Activated effector memory CD4-positive, alpha-beta T cell treated with anti-CD3 and anti-CD28 coated beads, Interleukin-2, amount 50 U/mL, for 16 hours (primary cell): Measurements from ENCODE around the gene SMIM14.
"Not testable (repeated sequence)": the region's sequence is repeated elsewhere in the genome, so short reads cannot be mapped to it uniquely, and the experiment has no call there.

Experiments used
- DNase-seq: peaks from one replicate; pipeline ENCODE4 v3.0.0-alpha.2; 2020

The SMIM14 gene

GRCh38 chr4:39638354-39639239, at the start of gene SMIM14:
Gene SMIM14, minus strand, starts transcription at chr4:39638865. Its CDS starts 33,720 bp downstream, at chr4:39605145.
- DNase-seq, result peak; percentile 96

- no peak for DNase-seq
Measured at GRCh38 chr4:39687014-39687413, 48.3 kb upstream of the SMIM14 start.

- DNase-seq, result no peak
Measured at GRCh38 chr4:39685990-39686389, 47.3 kb upstream of the SMIM14 start.

GRCh38 chr4:39682138-39682537, 43.5 kb upstream of the SMIM14 start:
- no peak for DNase-seq

- not testable (repeated sequence) for DNase-seq
Measured at GRCh38 chr4:39681003-39681402, 42.3 kb upstream of the SMIM14 start.

- DNase-seq, result not testable (repeated sequence)
Measured at GRCh38 chr4:39675681-39676080, 37.0 kb upstream of the SMIM14 start.

GRCh38 chr4:39670296-39670695, 31.6 kb upstream of the SMIM14 start:
- DNase-seq, result not testable (repeated sequence)

GRCh38 chr4:39668887-39669286, 30.2 kb upstream of the SMIM14 start:
- no peak for DNase-seq

- no peak for DNase-seq
Measured at GRCh38 chr4:39667706-39668105, 29.0 kb upstream of the SMIM14 start.

GRCh38 chr4:39664828-39665731, 26.4 kb upstream of the SMIM14 start:
- DNase-seq, result no peak

- no peak for DNase-seq
Measured at GRCh38 chr4:39662683-39663082, 24.0 kb upstream of the SMIM14 start.

GRCh38 chr4:39660757-39661156, 22.1 kb upstream of the SMIM14 start:
- no peak for DNase-seq

- no peak for DNase-seq
Measured at GRCh38 chr4:39660045-39660444, 21.4 kb upstream of the SMIM14 start.

- DNase-seq, result no peak
Measured at GRCh38 chr4:39658756-39659155, 20.1 kb upstream of the SMIM14 start.

- DNase-seq, result no peak
Measured at GRCh38 chr4:39657465-39657864, 18.8 kb upstream of the SMIM14 start.

- DNase-seq, result not testable (repeated sequence)
Measured at GRCh38 chr4:39656638-39657037, 18.0 kb upstream of the SMIM14 start.

- no peak for DNase-seq
Measured at GRCh38 chr4:39655876-39656275, 17.2 kb upstream of the SMIM14 start.

GRCh38 chr4:39655211-39655610, 16.5 kb upstream of the SMIM14 start:
- no peak for DNase-seq

- DNase-seq, result not testable (repeated sequence)
Measured at GRCh38 chr4:39651586-39651985, 12.9 kb upstream of the SMIM14 start.

- no peak for DNase-seq
Measured at GRCh38 chr4:39649639-39650265, 11.1 kb upstream of the SMIM14 start.

GRCh38 chr4:39648827-39649558, 10.3 kb upstream of the SMIM14 start:
- DNase-seq, result no peak

GRCh38 chr4:39648213-39648612, 9.5 kb upstream of the SMIM14 start:
- DNase-seq, result no peak
